ENCODE measurements around the gene LDAF1.

DNA sequence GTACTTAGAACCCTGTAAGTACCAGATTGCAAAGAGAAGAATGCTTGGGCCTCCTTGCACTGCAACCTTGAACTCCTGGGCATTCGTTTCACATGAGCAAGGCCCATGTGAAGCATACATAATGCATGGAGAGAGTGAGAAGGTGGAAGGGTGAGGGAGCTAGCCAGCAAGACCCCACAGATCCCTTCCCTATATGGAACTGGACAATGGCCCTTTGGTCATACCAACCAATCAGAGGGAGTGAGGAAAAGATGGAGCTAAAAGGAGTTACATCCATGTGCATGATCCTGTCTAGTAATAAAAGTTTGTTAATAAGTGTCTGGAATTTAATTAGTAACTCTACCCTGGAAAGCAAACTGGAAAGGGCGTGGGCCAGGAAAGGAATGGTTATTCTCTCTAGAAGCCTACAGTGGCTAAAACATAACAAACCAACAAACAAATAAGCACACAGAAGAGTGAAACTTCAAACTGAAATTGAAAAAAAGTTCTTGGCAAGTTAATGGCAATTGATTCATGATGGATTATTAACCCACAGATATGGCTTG is 37.4 kb upstream of the LDAF1 start:
- TF ChIP-seq CSRNP3 (CRISPR knock-in tag; IDR thresholded peaks at IDR 0.05) (no peak), CREB5 (CRISPR knock-in tag; IDR thresholded peaks at IDR 0.05; ENCODE audit: low read depth) (no peak)
